Measurements from ENCODE around the gene PCDH9.

DNA sequence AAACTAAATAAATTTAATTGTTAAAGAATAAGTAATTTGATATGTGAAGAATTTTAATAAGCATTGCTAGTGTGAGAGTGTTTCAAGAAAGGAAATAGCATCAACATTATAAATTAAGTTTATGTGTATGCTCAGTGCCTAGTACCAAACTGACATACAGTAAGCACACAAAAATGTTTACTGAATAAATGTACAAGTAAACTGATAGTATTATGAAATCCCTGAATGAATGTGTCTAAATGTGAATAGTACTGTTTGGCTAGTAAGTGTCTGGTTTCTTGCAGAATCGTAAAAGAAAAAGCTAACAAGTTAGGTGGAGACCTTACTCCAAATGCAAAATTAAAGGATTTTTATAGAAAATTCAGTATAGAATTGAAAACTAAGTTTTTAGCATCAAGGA is 233.6 kb downstream of the PCDH9 start:
- TF ChIP-seq, protein P1, sequence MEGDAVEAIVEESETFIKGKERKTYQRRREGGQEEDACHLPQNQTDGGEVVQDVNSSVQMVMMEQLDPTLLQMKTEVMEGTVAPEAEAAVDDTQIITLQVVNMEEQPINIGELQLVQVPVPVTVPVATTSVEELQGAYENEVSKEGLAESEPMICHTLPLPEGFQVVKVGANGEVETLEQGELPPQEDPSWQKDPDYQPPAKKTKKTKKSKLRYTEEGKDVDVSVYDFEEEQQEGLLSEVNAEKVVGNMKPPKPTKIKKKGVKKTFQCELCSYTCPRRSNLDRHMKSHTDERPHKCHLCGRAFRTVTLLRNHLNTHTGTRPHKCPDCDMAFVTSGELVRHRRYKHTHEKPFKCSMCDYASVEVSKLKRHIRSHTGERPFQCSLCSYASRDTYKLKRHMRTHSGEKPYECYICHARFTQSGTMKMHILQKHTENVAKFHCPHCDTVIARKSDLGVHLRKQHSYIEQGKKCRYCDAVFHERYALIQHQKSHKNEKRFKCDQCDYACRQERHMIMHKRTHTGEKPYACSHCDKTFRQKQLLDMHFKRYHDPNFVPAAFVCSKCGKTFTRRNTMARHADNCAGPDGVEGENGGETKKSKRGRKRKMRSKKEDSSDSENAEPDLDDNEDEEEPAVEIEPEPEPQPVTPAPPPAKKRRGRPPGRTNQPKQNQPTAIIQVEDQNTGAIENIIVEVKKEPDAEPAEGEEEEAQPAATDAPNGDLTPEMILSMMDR (IDR thresholded peaks at IDR 0.05; ENCODE audit: low read length), result no peak
- TF ChIP-seq EZH2 (IDR thresholded peaks at IDR 0.05; ENCODE audit: borderline replicate concordance, low read length), result no peak

Measured in OCI-LY1 (cell line).